IMR-90 (cell line): Measurements from ENCODE around the gene KIAA0513. TPM values are rescaled to one million over a fixed set of nuclear protein-coding genes. Genes with fewer than 3 reads are reported as not detected.

Experiments used
- ATAC-seq: fragments of 200-7000 bp; cut with Tn5 transposase; 2 replicates; pipeline ENCODE4 v1.9.1; 2020; ENCODE audit warnings: low read depth, mild to moderate bottlenecking, moderate library complexity
- BruUV-seq: library from RNA; stranded (reverse); fragments of 400-500 nt; replicated peaks from 2 replicates; lab custom pipeline; 2021; lab: Mats Ljungman, UMichigan
- CTCF ChIA-PET: fragments of 300-600 bp; formaldehyde crosslinking; extraction: SDS; loops from one replicate; lab custom pipeline; 2021; ENCODE audit warnings: antibody characterized with exemption; lab: Yijun Ruan, JAX
- POLR2A ChIA-PET: fragments of 300-600 bp; sonication (Branson Sonifier 250); formaldehyde crosslinking; loops from one replicate; lab custom pipeline; 2022; ENCODE audit warnings: antibody characterized with exemption; ENCODE audit not compliant: unreplicated experiment; lab: Charles Lee
- DNase-seq: peaks from one replicate; pipeline ENCODE4 v3.0.0; 2013
- H2AFZ ChIP-seq: replicated peaks from 2 replicates; pipeline ENCODE3; 2013; ENCODE audit warnings: low read length, mild to moderate bottlenecking; ENCODE audit not compliant: poor library complexity
- H2AK5ac ChIP-seq: 2 replicates; pipeline ENCODE4 v1.6.1; 2013; ENCODE audit warnings: low read depth, low read length, inconsistent platforms
- H2AK9ac ChIP-seq: replicated peaks from 2 replicates; pipeline ENCODE3; 2013; ENCODE audit warnings: mild to moderate bottlenecking, low read depth, low read length, moderate library complexity; ENCODE audit not compliant: poor library complexity
- H2BK120ac ChIP-seq: 2 replicates; pipeline ENCODE4 v1.6.1; 2013; ENCODE audit warnings: low read depth, low read length, inconsistent platforms
- H2BK15ac ChIP-seq: 3 replicates; pipeline ENCODE4 v1.6.1; 2013; ENCODE audit warnings: low read depth, low read length, inconsistent platforms
- H2BK20ac ChIP-seq: 2 replicates; pipeline ENCODE4 v1.6.1; 2013; ENCODE audit warnings: low read depth, mild to moderate bottlenecking, inconsistent platforms, low read length, moderate library complexity
- H2BK5ac ChIP-seq: 2 replicates; pipeline ENCODE4 v1.6.1; 2013; ENCODE audit warnings: mild to moderate bottlenecking, low read depth, low read length, inconsistent platforms; ENCODE audit not compliant: poor library complexity, severe bottlenecking
- H3K14ac ChIP-seq: replicated peaks from 2 replicates; pipeline ENCODE4 v1.6.1; 2013; ENCODE audit warnings: low read depth, low read length, inconsistent platforms
- H3K18ac ChIP-seq: 2 replicates; pipeline ENCODE4 v1.6.1; 2013; ENCODE audit warnings: low read depth, low read length, control low read depth
- H3K23ac ChIP-seq: 2 replicates; pipeline ENCODE4 v1.6.1; 2013; ENCODE audit warnings: low read depth, low read length, inconsistent platforms
- H3K27ac ChIP-seq: 2 replicates; pipeline ENCODE4 v1.5.1; 2013; ENCODE audit warnings: mild to moderate bottlenecking, control low read depth, low read length; ENCODE audit not compliant: insufficient read depth
- H3K27me3 ChIP-seq: 2 replicates; pipeline ENCODE4 v1.6.1; 2013; ENCODE audit warnings: low read length; ENCODE audit not compliant: control insufficient read depth, insufficient read depth
- H3K36me3 ChIP-seq: 2 replicates; pipeline ENCODE4 v1.6.1; 2013; ENCODE audit warnings: low read length, mixed read lengths; ENCODE audit not compliant: control insufficient read depth, insufficient read depth
- H3K4ac ChIP-seq: 2 replicates; pipeline ENCODE4 v1.6.1; 2013; ENCODE audit warnings: low read depth, low read length, inconsistent platforms
- H3K4me1 ChIP-seq: 2 replicates; pipeline ENCODE4 v1.6.1; 2013; ENCODE audit warnings: low read length, mixed read lengths; ENCODE audit not compliant: control insufficient read depth, insufficient read depth
- H3K4me2 ChIP-seq: 2 replicates; pipeline ENCODE4 v1.6.1; 2013; ENCODE audit warnings: low read depth, mild to moderate bottlenecking, control low read depth, low read length, moderate library complexity
- H3K4me3 ChIP-seq: 2 replicates; pipeline ENCODE4 v1.5.1; 2013; ENCODE audit warnings: low read depth, mild to moderate bottlenecking, control low read depth, low read length, moderate library complexity; ENCODE audit not compliant: insufficient read depth
- H3K56ac ChIP-seq: 2 replicates; pipeline ENCODE4 v1.6.1; 2013; ENCODE audit warnings: low read length, inconsistent platforms; ENCODE audit not compliant: insufficient read depth; ENCODE audit errors: extremely low read depth
- H3K79me1 ChIP-seq, 2 experiments: 2 replicates each; pipeline ENCODE4 v1.6.1; 2013; ENCODE audit warnings: low read length in 2 of 2, inconsistent platforms in 1 of 2, low read depth in 1 of 2
- H3K9ac ChIP-seq: 2 replicates; pipeline ENCODE4 v1.6.1; 2013; ENCODE audit warnings: low read depth, low read length, control low read depth
- H3K9me1 ChIP-seq: 2 replicates; pipeline ENCODE4 v1.6.1; 2013; ENCODE audit warnings: low read length, inconsistent platforms; ENCODE audit not compliant: insufficient read depth
- H3K9me3 ChIP-seq: 2 replicates; pipeline ENCODE4 v1.6.1; 2013; ENCODE audit warnings: low read length; ENCODE audit not compliant: control insufficient read depth, insufficient read depth
- H4K20me1 ChIP-seq: 2 replicates; pipeline ENCODE4 v1.6.1; 2013; ENCODE audit warnings: low read length, inconsistent platforms; ENCODE audit not compliant: insufficient read depth
- H4K5ac ChIP-seq: 2 replicates; pipeline ENCODE4 v1.6.1; 2013; ENCODE audit warnings: mild to moderate bottlenecking, low read depth, low read length, control low read depth
- H4K8ac ChIP-seq, 2 experiments: 2 replicates each; pipeline ENCODE4 v1.6.1; 2013; ENCODE audit warnings: low read depth in 2 of 2, low read length in 2 of 2, control low read depth in 1 of 2, inconsistent platforms in 1 of 2
- H4K91ac ChIP-seq: 2 replicates; pipeline ENCODE4 v1.6.1; 2013; ENCODE audit warnings: low read depth, low read length, inconsistent platforms; ENCODE audit not compliant: insufficient read depth
- BHLHE40 ChIP-seq: fragments of 150-350 bp; IDR thresholded peaks from 2 replicates; pipeline ENCODE4 v1.6.1; 2016; ENCODE audit warnings: mild to moderate bottlenecking, low read depth, low read length
- CEBPB ChIP-seq: IDR thresholded peaks from 2 replicates; pipeline ENCODE4 v1.6.1; 2012; ENCODE audit warnings: low read depth, low read length, improper control_type of control experiment
- CHD1 ChIP-seq: IDR thresholded peaks from 2 replicates; pipeline ENCODE4 v1.6.1; 2012; ENCODE audit warnings: low read depth, low read length, improper control_type of control experiment
- FOS ChIP-seq: fragments of 150-350 bp; IDR thresholded peaks from 2 replicates; pipeline ENCODE4 v1.6.1; 2016; ENCODE audit warnings: low read depth, low read length
- MAZ ChIP-seq: IDR thresholded peaks from 2 replicates; pipeline ENCODE4 v1.6.1; 2012; ENCODE audit warnings: low read depth, mild to moderate bottlenecking, low read length, improper control_type of control experiment, moderate library complexity, borderline replicate concordance
- MXI1 ChIP-seq: IDR thresholded peaks from 2 replicates; pipeline ENCODE4 v1.6.1; 2012; ENCODE audit warnings: low read depth, mild to moderate bottlenecking, low read length, moderate library complexity, borderline replicate concordance
- NFE2L2 ChIP-seq: fragments of 150-350 bp; IDR thresholded peaks from 2 replicates; pipeline ENCODE4 v1.6.1; 2016; ENCODE audit warnings: low read depth, mild to moderate bottlenecking, low read length
- POLR2A ChIP-seq: IDR thresholded peaks from 2 replicates; pipeline ENCODE4 v1.6.1; 2012; ENCODE audit warnings: mild to moderate bottlenecking, low read depth, low read length
- RAD21 ChIP-seq: IDR thresholded peaks from 2 replicates; pipeline ENCODE4 v1.6.1; 2012; ENCODE audit warnings: low read length, improper control_type of control experiment
- RCOR1 ChIP-seq: IDR thresholded peaks from 2 replicates; pipeline ENCODE4 v1.6.1; 2012; ENCODE audit warnings: mild to moderate bottlenecking, low read length, improper control_type of control experiment; ENCODE audit not compliant: insufficient replicate concordance
- RFX5 ChIP-seq: IDR thresholded peaks from 2 replicates; pipeline ENCODE4 v1.8.0; 2012; ENCODE audit warnings: low read depth, mild to moderate bottlenecking, low read length, moderate library complexity
- SMC3 ChIP-seq: fragments of 150-350 bp; IDR thresholded peaks from 2 replicates; pipeline ENCODE4 v1.6.1; 2016; ENCODE audit warnings: low read depth, mild to moderate bottlenecking, antibody characterized with exemption, low read length, moderate library complexity
- WGBS, 2 experiments: methylation state at CpG; one replicate each; pipeline versions ENCODE4 v1.1.5 to v1.1.7; 2013; ENCODE audit warnings: missing lambda C conversion rate in 2 of 2; ENCODE audit not compliant: insufficient read length in 1 of 2; ENCODE audit errors: extremely low coverage in 2 of 2; 5-methylcytosine and 5-hydroxymethylcytosine counted together
- dilution Hi-C: fragments of 300-500 bp; cut with HindIII; formaldehyde crosslinking; loops from one replicate; pipeline ENCODE4 v1.14.3; 2018; ENCODE audit warnings: low sequenced_read_pairs; ENCODE audit not compliant: unreplicated experiment
- in situ Hi-C: fragments of 300-500 bp; cut with MboI; formaldehyde crosslinking; loops from 3 replicates; pipeline ENCODE4 v1.14.3; 2019; ENCODE audit warnings: low sequenced_read_pairs, inconsistent platforms, mixed read lengths
- intact Hi-C: fragments of 100-400 bp; cut with micrococcal nuclease; formaldehyde crosslinking; loops from 2 replicates; pipeline ENCODE4 v1.10.0; 2022
- polyA plus RNA-seq, 3 experiments: library from polyadenylated mRNA; depleted of rRNA; stranded (reverse); fragments of >200 nt; gene quantifications; 2 replicates each; pipeline ENCODE4 v1.2.3, GENCODE V29; 2012; ENCODE audit warnings: low replicate concordance in 1 of 3
- total RNA-seq: library from RNA; depleted of rRNA; stranded (reverse); fragments of >200 nt; gene quantifications from 2 replicates; pipeline ENCODE4 v1.2.3, GENCODE V29; 2012
- TF ChIP-seq, protein P1 (sequence below): conservative IDR thresholded peaks from 2 replicates; pipeline ENCODE4 v1.5.1; 2012; ENCODE audit warnings: mild to moderate bottlenecking, low read depth, low read length, improper control_type of control experiment
- TF ChIP-seq, protein P2 (sequence below): fragments of 150-350 bp; IDR thresholded peaks from 2 replicates; pipeline ENCODE4 v1.6.1; 2016; ENCODE audit warnings: low read depth, mild to moderate bottlenecking, low read length, moderate library complexity, borderline replicate concordance
- TF ChIP-seq, protein P3 (sequence below): fragments of 150-350 bp; IDR thresholded peaks from 2 replicates; pipeline ENCODE4 v1.6.1; 2017; ENCODE audit warnings: mild to moderate bottlenecking, antibody characterized with exemption, low read length, low read depth

Gene KIAA0513
- total and polyA plus RNA-seq, 2 of the 4 experiments (the other 2 are of a cell fraction) = 9.5 TPM

DNA sequence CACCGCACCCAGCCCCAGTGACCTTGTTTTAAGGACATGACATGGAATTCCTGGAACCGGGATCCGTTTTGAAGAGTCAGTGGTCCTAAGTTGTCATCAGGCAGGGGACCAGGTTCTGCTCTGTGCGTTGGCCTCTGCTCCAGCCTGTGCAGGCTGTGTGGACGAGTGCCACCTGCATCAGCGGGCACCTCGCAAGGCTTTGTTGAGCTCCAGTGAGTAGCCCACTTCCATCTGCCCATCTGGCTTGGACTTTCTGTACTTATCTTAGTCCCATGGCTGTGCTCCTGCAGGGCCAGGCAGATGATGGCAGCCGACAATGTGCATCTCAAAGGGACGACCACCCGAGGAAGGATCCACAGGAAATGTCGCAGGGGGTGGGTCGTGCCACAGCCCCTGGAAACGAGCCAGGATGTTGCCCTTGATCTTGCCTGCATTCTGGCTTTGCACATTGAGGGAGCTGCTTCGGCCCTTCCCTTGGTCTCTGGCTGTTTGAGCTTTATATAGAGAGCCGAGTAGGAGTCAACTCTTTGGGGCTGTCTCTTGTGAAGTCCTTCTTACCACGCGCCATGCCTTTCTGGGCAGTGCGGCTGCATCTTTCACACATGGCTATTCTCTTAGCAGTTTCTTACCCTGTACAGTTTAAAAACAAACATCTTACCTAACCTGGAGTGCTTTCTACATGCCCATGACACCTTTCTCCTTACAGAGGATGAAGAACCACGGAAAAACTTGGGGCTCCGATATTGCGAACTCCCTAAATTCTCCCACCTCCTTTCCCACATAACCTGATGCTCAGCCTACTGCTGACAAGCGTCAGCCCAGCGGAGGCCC is 18.3 kb downstream of the KIAA0513 start:
- no peak overlapping the region for H2BK5ac ChIP-seq
- H3K23ac ChIP-seq = no peak overlapping the region
- H3K9me3 ChIP-seq = no peaks in the 10 kb centered on the region
- H3K36me3 ChIP-seq = peaks cover 5% of the 10 kb centered on the region; the same call in 1 of the 2 replicates
- H3K9ac ChIP-seq = no peak overlapping the region
- H3K18ac ChIP-seq = no peak overlapping the region
- H2BK20ac ChIP-seq = no peak overlapping the region
- H3K9me1 ChIP-seq = peaks cover 3% of the 10 kb centered on the region
- no peak overlapping the region for H3K4me3 ChIP-seq
- peaks cover 0 to 22% of the 10 kb centered on the region in 2 experiments; a peak in 3 of 4 replicates for H3K79me1 ChIP-seq
- H4K20me1 ChIP-seq = peaks cover 9% of the 10 kb centered on the region
- peaks cover 5% of the 10 kb centered on the region for H3K4me1 ChIP-seq
- in situ Hi-C loops = no loop called here
- dilution Hi-C loops = no loop called here
- H3K4ac ChIP-seq = no peak overlapping the region
- H2BK15ac ChIP-seq = no peak overlapping the region; the same call in 2 of the 3 replicates
- H4K5ac ChIP-seq = no peak overlapping the region
- ATAC-seq (no peak), DNase-seq (no peak)
- no peak overlapping the region for H3K27ac ChIP-seq
- intact Hi-C loops = no loop called here
- peaks cover 1% of the 10 kb centered on the region; the same call in 1 of the 2 replicates for H3K27me3 ChIP-seq
- 92% methylated on average over 17 of the region's 23 CpGs; no CpG with 5 or more reads in 1 of the 2 experiments for WGBS, 2 experiments
- no peak overlapping the region for H4K8ac ChIP-seq
- no peak overlapping the region for H4K91ac ChIP-seq
- H2AFZ ChIP-seq = no peak overlapping the region
- H2AK9ac ChIP-seq = no peak overlapping the region
- no peak overlapping the region for H3K56ac ChIP-seq
- no TSS peak for BruUV-seq
- no peak overlapping the region for H3K14ac ChIP-seq
- H2BK120ac ChIP-seq = no peak overlapping the region
- ChIA-PET CTCF (no interaction called here), POLR2A (no interaction called here)
- no peak overlapping the region for H3K4me2 ChIP-seq
- no peak overlapping the region for H2AK5ac ChIP-seq
- TF ChIP-seq CEBPB (no peak), MAZ (no peak), BHLHE40 (no peak), SMC3 (no peak), MXI1 (no peak), CHD1 (no peak), FOS (no peak), RFX5 (no peak), RCOR1 (no peak), NFE2L2 (no peak), POLR2A (no peak), RAD21 (no peak)
- TF ChIP-seq, protein P1, sequence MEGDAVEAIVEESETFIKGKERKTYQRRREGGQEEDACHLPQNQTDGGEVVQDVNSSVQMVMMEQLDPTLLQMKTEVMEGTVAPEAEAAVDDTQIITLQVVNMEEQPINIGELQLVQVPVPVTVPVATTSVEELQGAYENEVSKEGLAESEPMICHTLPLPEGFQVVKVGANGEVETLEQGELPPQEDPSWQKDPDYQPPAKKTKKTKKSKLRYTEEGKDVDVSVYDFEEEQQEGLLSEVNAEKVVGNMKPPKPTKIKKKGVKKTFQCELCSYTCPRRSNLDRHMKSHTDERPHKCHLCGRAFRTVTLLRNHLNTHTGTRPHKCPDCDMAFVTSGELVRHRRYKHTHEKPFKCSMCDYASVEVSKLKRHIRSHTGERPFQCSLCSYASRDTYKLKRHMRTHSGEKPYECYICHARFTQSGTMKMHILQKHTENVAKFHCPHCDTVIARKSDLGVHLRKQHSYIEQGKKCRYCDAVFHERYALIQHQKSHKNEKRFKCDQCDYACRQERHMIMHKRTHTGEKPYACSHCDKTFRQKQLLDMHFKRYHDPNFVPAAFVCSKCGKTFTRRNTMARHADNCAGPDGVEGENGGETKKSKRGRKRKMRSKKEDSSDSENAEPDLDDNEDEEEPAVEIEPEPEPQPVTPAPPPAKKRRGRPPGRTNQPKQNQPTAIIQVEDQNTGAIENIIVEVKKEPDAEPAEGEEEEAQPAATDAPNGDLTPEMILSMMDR = no peak
- TF ChIP-seq, protein P2, sequence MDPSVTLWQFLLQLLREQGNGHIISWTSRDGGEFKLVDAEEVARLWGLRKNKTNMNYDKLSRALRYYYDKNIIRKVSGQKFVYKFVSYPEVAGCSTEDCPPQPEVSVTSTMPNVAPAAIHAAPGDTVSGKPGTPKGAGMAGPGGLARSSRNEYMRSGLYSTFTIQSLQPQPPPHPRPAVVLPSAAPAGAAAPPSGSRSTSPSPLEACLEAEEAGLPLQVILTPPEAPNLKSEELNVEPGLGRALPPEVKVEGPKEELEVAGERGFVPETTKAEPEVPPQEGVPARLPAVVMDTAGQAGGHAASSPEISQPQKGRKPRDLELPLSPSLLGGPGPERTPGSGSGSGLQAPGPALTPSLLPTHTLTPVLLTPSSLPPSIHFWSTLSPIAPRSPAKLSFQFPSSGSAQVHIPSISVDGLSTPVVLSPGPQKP = no peak
- TF ChIP-seq, protein P3, sequence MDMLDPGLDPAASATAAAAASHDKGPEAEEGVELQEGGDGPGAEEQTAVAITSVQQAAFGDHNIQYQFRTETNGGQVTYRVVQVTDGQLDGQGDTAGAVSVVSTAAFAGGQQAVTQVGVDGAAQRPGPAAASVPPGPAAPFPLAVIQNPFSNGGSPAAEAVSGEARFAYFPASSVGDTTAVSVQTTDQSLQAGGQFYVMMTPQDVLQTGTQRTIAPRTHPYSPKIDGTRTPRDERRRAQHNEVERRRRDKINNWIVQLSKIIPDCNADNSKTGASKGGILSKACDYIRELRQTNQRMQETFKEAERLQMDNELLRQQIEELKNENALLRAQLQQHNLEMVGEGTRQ = no peak
